Ascending aorta (tissue), 2 donors: ENCODE results near the gene UBAC2. TPM values are rescaled to one million over a fixed set of nuclear protein-coding genes. Genes with fewer than 3 reads are reported as not detected.

Experiments
- DNase-seq, 2 donors: peaks; one replicate each; pipeline ENCODE4 v3.0.0-alpha.2; 2019; ENCODE audit warnings: low spot score in 2 of 2
- H3K27ac ChIP-seq, 2 donors: fragments of 200-600 bp; sonication (generic); one replicate each; pipeline ENCODE4 v1.5.1; 2016 to 2017; ENCODE audit warnings: mild to moderate bottlenecking in 1 of 2
- H3K27me3 ChIP-seq: fragments of 200-600 bp; sonication (generic); one replicate; pipeline ENCODE4 v1.5.1; 2017
- H3K36me3 ChIP-seq, 2 donors: fragments of 200-600 bp; sonication (generic); one replicate each; pipeline ENCODE4 v1.5.1; 2016
- H3K4me1 ChIP-seq, 2 donors: fragments of 200-600 bp; sonication (generic); one replicate each; pipeline ENCODE4 v1.5.1; 2016 to 2017; ENCODE audit warnings: mild to moderate bottlenecking in 1 of 2
- H3K4me3 ChIP-seq, 2 donors: fragments of 200-600 bp; sonication (generic); one replicate each; pipeline ENCODE4 v1.5.1; 2016 to 2017; ENCODE audit warnings: mild to moderate bottlenecking in 1 of 2
- H3K9me3 ChIP-seq, 2 donors: fragments of 200-600 bp; sonication (generic); one replicate each; pipeline ENCODE4 v1.5.1; 2016
- CTCF ChIP-seq, 3 experiments: fragments of 200-600 bp in 2 of 3; fragments of 450-650 bp in 1 of 3; sonication (generic) in 2 of 3; IDR thresholded peaks; one replicate each; pipeline ENCODE4 v1.5.1; 2016 to 2019; ENCODE audit warnings: antibody characterized with exemption in 3 of 3, mild to moderate bottlenecking in 1 of 3, moderate library complexity in 1 of 3
- intact Hi-C: fragments of 100-400 bp; cut with DNase I; formaldehyde crosslinking; loops from one replicate; pipeline ENCODE4 v1.15.1; 2023
- total RNA-seq: library from RNA; depleted of rRNA; stranded (reverse); fragments of >200 nt; gene quantifications from one replicate; pipeline ENCODE4 v1.1.0, GENCODE V29; 2016

The UBAC2 gene
- total RNA-seq, 1 donor from 2014 or later = 67.8 TPM

- Histone ChIP-seq H3K27me3 (no peaks in the 10 kb centered on the region), H3K4me3 (no peak overlapping the region), H3K36me3 (no peaks in the 10 kb centered on the region), H3K4me1 (no peaks in the 10 kb centered on the region), H3K9me3 (no peaks in the 10 kb centered on the region), H3K27ac (no peak overlapping the region)
- TF ChIP-seq CTCF (IDR thresholded peaks at IDR 0.05) = no peak
- intact Hi-C loops = no loop called here
- no peak for DNase-seq
Observed at GRCh38 chr13:99157046-99157445, 43.6 kb upstream of the UBAC2 start.

- no peak for TF ChIP-seq CTCF (IDR thresholded peaks at IDR 0.05)
- H3K27me3 ChIP-seq = no peaks in the 10 kb centered on the region
- no peak overlapping the region for H3K27ac ChIP-seq
- H3K4me3 ChIP-seq = no peak overlapping the region
- no peaks in the 10 kb centered on the region for H3K4me1 ChIP-seq
- no peak for DNase-seq
- intact Hi-C loops = no loop called here
- no peaks in the 10 kb centered on the region for H3K36me3 ChIP-seq
- no peaks in the 10 kb centered on the region for H3K9me3 ChIP-seq
Observed at GRCh38 chr13:99158846-99159245, 41.8 kb upstream of the UBAC2 start.

- Histone ChIP-seq H3K4me3 (no peak overlapping the region), H3K27ac (no peak overlapping the region), H3K27me3 (no peaks in the 10 kb centered on the region), H3K9me3 (no peaks in the 10 kb centered on the region), H3K4me1 (no peaks in the 10 kb centered on the region), H3K36me3 (no peaks in the 10 kb centered on the region)
- TF ChIP-seq CTCF (IDR thresholded peaks at IDR 0.05) = no peak
- DNase-seq = no peak
- intact Hi-C loops = no loop called here
Observed at GRCh38 chr13:99159331-99160061, 41.2 kb upstream of the UBAC2 start.

- H3K4me1 ChIP-seq = no peaks in the 10 kb centered on the region
- no peaks in the 10 kb centered on the region for H3K9me3 ChIP-seq
- TF ChIP-seq CTCF (IDR thresholded peaks at IDR 0.05) = no peak
- intact Hi-C loops = no loop called here
- no peak overlapping the region for H3K27ac ChIP-seq
- no peaks in the 10 kb centered on the region for H3K27me3 ChIP-seq
- DNase-seq = no peak
- H3K4me3 ChIP-seq = no peak overlapping the region
- H3K36me3 ChIP-seq = no peaks in the 10 kb centered on the region
Observed at GRCh38 chr13:99160415-99160814, 40.2 kb upstream of the UBAC2 start.

- Histone ChIP-seq H3K27ac (no peak overlapping the region), H3K27me3 (no peaks in the 10 kb centered on the region), H3K36me3 (no peaks in the 10 kb centered on the region), H3K4me1 (no peaks in the 10 kb centered on the region), H3K9me3 (no peaks in the 10 kb centered on the region), H3K4me3 (no peak overlapping the region)
- no peak for DNase-seq
- no peak for TF ChIP-seq CTCF (IDR thresholded peaks at IDR 0.05)
- intact Hi-C loops = no loop called here
Observed at GRCh38 chr13:99161512-99161911, 39.1 kb upstream of the UBAC2 start.
